Ascending aorta (tissue), 2 donors: ENCODE data around the gene F5. TPM values are rescaled to one million over a fixed set of nuclear protein-coding genes. Genes with fewer than 3 reads are reported as not detected.

Experiments used
- DNase-seq, 2 donors: peaks; one replicate each; pipeline ENCODE4 v3.0.0-alpha.2; 2019; ENCODE audit warnings: low spot score in 2 of 2
- H3K27ac ChIP-seq, 2 donors: fragments of 200-600 bp; sonication (generic); one replicate each; pipeline ENCODE4 v1.5.1; 2016 to 2017; ENCODE audit warnings: mild to moderate bottlenecking in 1 of 2
- H3K27me3 ChIP-seq: fragments of 200-600 bp; sonication (generic); one replicate; pipeline ENCODE4 v1.5.1; 2017
- H3K36me3 ChIP-seq, 2 donors: fragments of 200-600 bp; sonication (generic); one replicate each; pipeline ENCODE4 v1.5.1; 2016
- H3K4me1 ChIP-seq, 2 donors: fragments of 200-600 bp; sonication (generic); one replicate each; pipeline ENCODE4 v1.5.1; 2016 to 2017; ENCODE audit warnings: mild to moderate bottlenecking in 1 of 2
- H3K4me3 ChIP-seq, 2 donors: fragments of 200-600 bp; sonication (generic); one replicate each; pipeline ENCODE4 v1.5.1; 2016 to 2017; ENCODE audit warnings: mild to moderate bottlenecking in 1 of 2
- H3K9me3 ChIP-seq, 2 donors: fragments of 200-600 bp; sonication (generic); one replicate each; pipeline ENCODE4 v1.5.1; 2016
- intact Hi-C: fragments of 100-400 bp; cut with DNase I; formaldehyde crosslinking; loops from one replicate; pipeline ENCODE4 v1.15.1; 2023
- total RNA-seq: library from RNA; depleted of rRNA; stranded (reverse); fragments of >200 nt; gene quantifications from one replicate; pipeline ENCODE4 v1.1.0, GENCODE V29; 2016
- TF ChIP-seq, protein P1 (sequence below), 3 experiments: fragments of 200-600 bp in 2 of 3; fragments of 450-650 bp in 1 of 3; sonication (generic) in 2 of 3; IDR thresholded peaks; one replicate each; pipeline ENCODE4 v1.5.1; 2016 to 2019; ENCODE audit warnings: antibody characterized with exemption in 3 of 3, mild to moderate bottlenecking in 1 of 3, moderate library complexity in 1 of 3

The F5 gene
- total RNA-seq, 1 donor from 2014 or later, result not detected

- Histone ChIP-seq H3K9me3 (no peaks in the 10 kb centered on the region), H3K4me1 (no peaks in the 10 kb centered on the region), H3K27ac (no peak overlapping the region), H3K36me3 (no peaks in the 10 kb centered on the region), H3K27me3 (no peaks in the 10 kb centered on the region), H3K4me3 (no peak overlapping the region)
- no peak for DNase-seq
- TF ChIP-seq, protein P1, sequence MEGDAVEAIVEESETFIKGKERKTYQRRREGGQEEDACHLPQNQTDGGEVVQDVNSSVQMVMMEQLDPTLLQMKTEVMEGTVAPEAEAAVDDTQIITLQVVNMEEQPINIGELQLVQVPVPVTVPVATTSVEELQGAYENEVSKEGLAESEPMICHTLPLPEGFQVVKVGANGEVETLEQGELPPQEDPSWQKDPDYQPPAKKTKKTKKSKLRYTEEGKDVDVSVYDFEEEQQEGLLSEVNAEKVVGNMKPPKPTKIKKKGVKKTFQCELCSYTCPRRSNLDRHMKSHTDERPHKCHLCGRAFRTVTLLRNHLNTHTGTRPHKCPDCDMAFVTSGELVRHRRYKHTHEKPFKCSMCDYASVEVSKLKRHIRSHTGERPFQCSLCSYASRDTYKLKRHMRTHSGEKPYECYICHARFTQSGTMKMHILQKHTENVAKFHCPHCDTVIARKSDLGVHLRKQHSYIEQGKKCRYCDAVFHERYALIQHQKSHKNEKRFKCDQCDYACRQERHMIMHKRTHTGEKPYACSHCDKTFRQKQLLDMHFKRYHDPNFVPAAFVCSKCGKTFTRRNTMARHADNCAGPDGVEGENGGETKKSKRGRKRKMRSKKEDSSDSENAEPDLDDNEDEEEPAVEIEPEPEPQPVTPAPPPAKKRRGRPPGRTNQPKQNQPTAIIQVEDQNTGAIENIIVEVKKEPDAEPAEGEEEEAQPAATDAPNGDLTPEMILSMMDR (IDR thresholded peaks at IDR 0.05), result no peak
- intact Hi-C loops, result no loop called here
These were observed 57.8 kb downstream of the F5 start for GRCh38 chr1:169528215-169529067.

DNA sequence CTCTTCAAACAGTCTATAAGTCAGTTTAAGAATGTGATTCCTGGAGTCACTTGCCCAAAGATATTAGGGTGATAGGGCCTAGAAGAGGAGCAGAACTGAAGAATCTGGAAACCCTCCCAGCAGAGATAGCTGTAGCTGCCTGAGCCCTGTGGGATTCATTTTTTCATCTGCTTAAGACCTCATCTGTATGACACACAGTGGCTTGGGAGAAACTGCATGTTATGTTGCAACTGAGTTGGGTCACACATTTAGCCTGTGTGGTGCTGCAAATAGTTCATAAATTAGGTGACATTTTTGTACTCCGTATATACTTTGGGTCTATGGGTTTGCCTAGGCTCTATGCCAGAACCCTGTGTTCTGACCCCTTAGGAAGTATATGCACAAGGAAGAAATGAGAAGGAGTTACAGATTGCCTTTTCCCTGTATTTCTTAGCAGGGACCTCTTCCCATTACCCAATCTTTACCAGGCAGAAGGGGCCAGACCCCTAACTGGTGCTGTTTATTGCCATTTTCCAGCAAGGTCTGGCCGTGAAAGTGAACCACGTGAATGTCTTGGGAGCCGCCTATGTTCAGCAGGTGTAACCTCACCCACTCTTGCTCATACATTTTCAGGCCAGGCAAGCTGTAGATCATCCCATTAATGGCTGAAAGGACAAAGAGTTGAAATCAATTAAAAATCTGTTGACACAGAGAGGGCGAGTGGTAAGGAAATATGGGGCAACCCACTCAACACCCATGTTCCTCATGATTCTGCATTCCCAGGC, 58.6 kb downstream of the F5 start:
- Histone ChIP-seq H3K4me1 (no peaks in the 10 kb centered on the region), H3K9me3 (no peaks in the 10 kb centered on the region), H3K36me3 (no peaks in the 10 kb centered on the region), H3K27me3 (no peaks in the 10 kb centered on the region), H3K4me3 (no peak overlapping the region), H3K27ac (no peak overlapping the region)
- DNase-seq, result no peak
- TF ChIP-seq, protein P1 (IDR thresholded peaks at IDR 0.05), result no peak
- intact Hi-C loops, result no loop called here

DNA sequence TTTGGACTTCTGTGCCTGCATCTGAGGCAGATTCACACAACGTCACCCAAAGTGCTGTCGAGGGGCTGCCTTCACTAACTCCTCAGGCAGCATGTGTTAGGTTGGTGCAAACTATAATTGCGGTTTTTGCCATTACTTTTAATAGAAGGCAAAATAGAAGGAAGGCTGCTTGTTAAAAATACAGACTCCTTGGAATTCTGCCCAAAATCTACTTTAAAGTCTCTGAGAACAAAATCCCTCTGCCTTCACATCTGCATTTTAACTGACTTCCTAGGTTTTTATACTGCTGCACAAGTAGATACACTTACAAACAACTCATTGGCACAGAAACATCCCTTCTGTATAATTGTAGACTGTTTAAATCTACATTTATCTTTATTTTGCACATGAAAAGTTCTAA, 59.3 kb downstream of the F5 start:
- Histone ChIP-seq H3K4me3 (no peak overlapping the region), H3K27me3 (no peaks in the 10 kb centered on the region), H3K27ac (no peak overlapping the region), H3K9me3 (no peaks in the 10 kb centered on the region), H3K4me1 (no peaks in the 10 kb centered on the region), H3K36me3 (no peaks in the 10 kb centered on the region)
- DNase-seq, result no peak
- TF ChIP-seq, protein P1 (IDR thresholded peaks at IDR 0.05), result no peak
- intact Hi-C loops, result no loop called here

DNA sequence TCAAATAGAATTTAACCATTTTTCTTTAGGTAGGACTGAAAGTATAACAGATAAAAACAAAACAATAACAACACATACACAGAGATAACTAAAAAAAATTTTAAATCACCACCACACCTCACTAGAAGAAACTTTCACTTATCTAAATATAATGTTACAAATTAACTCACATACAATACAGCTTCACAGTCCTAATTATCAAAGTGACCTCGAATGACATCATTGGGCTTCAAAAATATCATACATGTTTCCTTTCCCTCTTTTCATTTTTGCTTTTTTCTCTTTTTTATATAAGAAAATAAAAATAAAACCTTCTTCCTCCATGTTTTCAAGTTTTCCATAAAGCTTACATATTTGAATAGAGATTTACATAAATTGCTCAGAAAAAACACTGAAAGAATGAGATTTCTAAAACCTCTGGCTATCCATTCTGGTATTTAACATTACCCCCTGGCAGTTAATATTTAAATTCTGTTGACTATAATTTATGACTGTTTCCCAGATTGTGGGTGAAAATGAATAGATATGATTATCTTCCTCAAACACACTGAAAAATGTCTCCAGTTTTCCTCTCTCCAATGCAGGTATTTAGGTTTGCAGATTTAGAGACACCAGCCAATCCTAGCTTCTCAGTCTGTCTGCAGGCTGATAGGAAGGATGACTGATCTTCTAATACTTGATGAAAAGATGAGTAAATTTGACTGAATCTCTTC, 60.0 kb downstream of the F5 start:
- no peaks in the 10 kb centered on the region for H3K27me3 ChIP-seq
- no peak overlapping the region for H3K27ac ChIP-seq
- H3K4me3 ChIP-seq, result no peak overlapping the region
- no peaks in the 10 kb centered on the region for H3K36me3 ChIP-seq
- no peaks in the 10 kb centered on the region for H3K4me1 ChIP-seq
- intact Hi-C loops, result no loop called here
- TF ChIP-seq, protein P1 (IDR thresholded peaks at IDR 0.05), result no peak
- no peaks in the 10 kb centered on the region for H3K9me3 ChIP-seq
- DNase-seq, result no peak

- Histone ChIP-seq H3K4me3 (no peak overlapping the region), H3K4me1 (no peaks in the 10 kb centered on the region), H3K36me3 (no peaks in the 10 kb centered on the region), H3K27ac (no peak overlapping the region), H3K27me3 (no peaks in the 10 kb centered on the region), H3K9me3 (no peaks in the 10 kb centered on the region)
- no peak for DNase-seq
- TF ChIP-seq, protein P1 (IDR thresholded peaks at IDR 0.05), result no peak
- intact Hi-C loops, result no loop called here
These were observed 60.9 kb downstream of the F5 start for GRCh38 chr1:169525391-169525790.
